OCI-LY7 (cell line): ENCODE measurements around the gene BSG. TPM values are rescaled to one million over a fixed set of nuclear protein-coding genes. Genes with fewer than 3 reads are reported as not detected.

Source experiments
- BruUV-seq: library from RNA; stranded (reverse); fragments of 400-500 nt; replicated peaks from 2 replicates; lab custom pipeline; 2021; lab: Mats Ljungman, UMichigan
- CTCF ChIA-PET: fragments of 300-600 bp; sonication (Branson Sonifier 250); formaldehyde crosslinking; loops from one replicate; lab custom pipeline; 2022; ENCODE audit warnings: antibody characterized with exemption; ENCODE audit not compliant: unreplicated experiment; lab: Charles Lee
- POLR2A ChIA-PET: fragments of 300-600 bp; sonication (Branson Sonifier 250); formaldehyde crosslinking; loops from one replicate; lab custom pipeline; 2022; ENCODE audit warnings: antibody characterized with exemption; lab: Charles Lee
- DNase-seq: peaks from one replicate; pipeline ENCODE4 v3.0.0-alpha.2; 2015; ENCODE audit warnings: low spot score
- H2AFZ ChIP-seq: fragments of 200-600 bp; sonication (generic), shearing (Covaris generic); 2 replicates; pipeline ENCODE4 v1.6.1; 2014; ENCODE audit warnings: mild to moderate bottlenecking, antibody characterized with exemption, low read length, moderate library complexity
- H3K27ac ChIP-seq: fragments of 200-600 bp; sonication (generic); 2 replicates; pipeline ENCODE4 v1.5.1; 2014; ENCODE audit warnings: mixed run types, low read depth, mild to moderate bottlenecking, moderate library complexity, low read length, inconsistent platforms; ENCODE audit not compliant: poor library complexity, severe bottlenecking
- H3K36me3 ChIP-seq: fragments of 200-600 bp; sonication (generic); 2 replicates; pipeline ENCODE4 v1.6.1; 2014; ENCODE audit warnings: mild to moderate bottlenecking, antibody characterized with exemption, low read length, moderate library complexity, mixed read lengths; ENCODE audit not compliant: insufficient read depth
- H3K4me1 ChIP-seq: fragments of 200-600 bp; sonication (generic); 2 replicates; pipeline ENCODE4 v1.5.1; 2014; ENCODE audit warnings: mild to moderate bottlenecking, low read length; ENCODE audit not compliant: insufficient read depth, poor library complexity, severe bottlenecking
- H3K4me2 ChIP-seq: fragments of 200-600 bp; sonication (generic); 2 replicates; pipeline ENCODE4 v1.6.1; 2014; ENCODE audit warnings: mild to moderate bottlenecking, low read length
- H3K4me3 ChIP-seq: fragments of 200-600 bp; sonication (generic); 2 replicates; pipeline ENCODE4 v1.5.1; 2014; ENCODE audit warnings: mild to moderate bottlenecking, low read depth, low read length; ENCODE audit not compliant: poor library complexity, severe bottlenecking
- H3K79me2 ChIP-seq: fragments of 200-600 bp; sonication (generic); 2 replicates; pipeline ENCODE4 v1.6.1; 2016; ENCODE audit warnings: low read depth, mild to moderate bottlenecking, low read length, moderate library complexity, mixed read lengths; ENCODE audit not compliant: insufficient read depth
- H3K9me2 ChIP-seq: fragments of 200-600 bp; sonication (generic); 2 replicates; pipeline ENCODE4 v1.6.1; 2016; ENCODE audit warnings: mild to moderate bottlenecking, low read length, mixed read lengths; ENCODE audit not compliant: insufficient read depth
- H3K9me3 ChIP-seq: fragments of 200-600 bp; sonication (generic); 2 replicates; pipeline ENCODE4 v1.6.1; 2014; ENCODE audit warnings: mild to moderate bottlenecking, mixed run types, low read length, mixed read lengths
- H4K20me1 ChIP-seq: fragments of 200-600 bp; sonication (generic); 2 replicates; pipeline ENCODE4 v1.6.1; 2014; ENCODE audit warnings: mild to moderate bottlenecking, antibody characterized with exemption, low read length, moderate library complexity, mixed read lengths; ENCODE audit not compliant: insufficient read depth
- CTCF ChIP-seq: fragments of 200-600 bp; sonication (generic); conservative IDR thresholded peaks from 2 replicates; pipeline ENCODE4 v1.5.1; 2014; ENCODE audit warnings: mild to moderate bottlenecking, antibody characterized with exemption, low read length, moderate library complexity, mixed read lengths
- EZH2phosphoT487 ChIP-seq: fragments of 200-600 bp; sonication (generic); IDR thresholded peaks from 2 replicates; pipeline ENCODE4 v1.6.1; 2018; ENCODE audit warnings: low read depth, borderline replicate concordance, mild to moderate bottlenecking, mixed run types, antibody characterized with exemption, low read length, moderate library complexity, mixed read lengths
- intact Hi-C: fragments of 100-400 bp; cut with micrococcal nuclease; formaldehyde crosslinking; loops from one replicate; pipeline ENCODE4 v1.10.0; 2022; ENCODE audit not compliant: unreplicated experiment
- total RNA-seq, 2 experiments: library from RNA; depleted of rRNA in 1 of 2; stranded (reverse); fragments of >200 nt in 1 of 2; shearing (Covaris generic) in 1 of 2; gene quantifications; 2 replicates each; pipeline ENCODE4 v1.2.3, GENCODE V29; 2014 to 2022

The BSG gene
- total RNA-seq, 2 experiments from 2014 or later: 180 to 197 TPM

GRCh38 chr19:632579-633067 is 60.2 kb downstream of the BSG start:
- H3K4me3 ChIP-seq: peak overlapping the region; percentile 93
- POLR2A ChIA-PET: no interaction called here
- peak overlapping the region; percentile 68; the same call in 1 of the 2 replicates for H2AFZ ChIP-seq
- DNase-seq: peak; percentile 63
- peaks cover 29% of the 10 kb centered on the region; the same call in 1 of the 2 replicates for H3K79me2 ChIP-seq
- BruUV-seq: no TSS peak
- H3K27ac ChIP-seq: peak overlapping the region; percentile 50
- H3K4me2 ChIP-seq: peak overlapping the region; percentile 94
- no peaks in the 10 kb centered on the region for H4K20me1 ChIP-seq
- H3K4me1 ChIP-seq: peaks cover 9% of the 10 kb centered on the region
- intact Hi-C loops: loop anchor here (2.0 kb wide), 2 partner anchors 28 to 60 kb away; partner anchors contain the start of gene BSG
- H3K36me3 ChIP-seq: peaks cover 38% of the 10 kb centered on the region
- H3K9me3 ChIP-seq: no peaks in the 10 kb centered on the region
- no peaks in the 10 kb centered on the region for H3K9me2 ChIP-seq
- CTCF ChIA-PET: no interaction called here
- no peak for TF ChIP-seq CTCF
- TF ChIP-seq EZH2phosphoT487: no peak

Other genes starting within 250 kb of the BSG start
- gene MIER2, start 227.8 kb upstream of the BSG start, total RNA-seq (2014; rRNA removed; shearing (Covaris generic)): 21.6 and 30.2 TPM in 2 replicates
- 29.1 and 33.0 TPM in 2 replicates for gene MIER2, start 227.8 kb upstream of the BSG start, total RNA-seq (2022)
- gene C2CD4C, start 163.4 kb upstream of the BSG start, total RNA-seq (2014; rRNA removed; shearing (Covaris generic)): 0.16 and 0.67 TPM in 2 replicates
- gene C2CD4C, start 163.4 kb upstream of the BSG start, total RNA-seq (2022): 0.44 and 0.59 TPM in 2 replicates
- 0.28 TPM in 1 of 2 replicates, not detected in the other for gene SHC2, start 111.6 kb upstream of the BSG start, total RNA-seq (2014; rRNA removed; shearing (Covaris generic))
- 0.48 and 0.65 TPM in 2 replicates for gene SHC2, start 111.6 kb upstream of the BSG start, total RNA-seq (2022)
- 0.26 and 0.69 TPM in 2 replicates for gene MADCAM1, start 76.1 kb upstream of the BSG start, total RNA-seq (2014; rRNA removed; shearing (Covaris generic))
- gene MADCAM1, start 76.1 kb upstream of the BSG start, total RNA-seq (2022): 2.0 TPM in 2 replicates
- gene TPGS1, start 65.1 kb upstream of the BSG start, total RNA-seq (2014; rRNA removed; shearing (Covaris generic)): 17.2 and 25.6 TPM in 2 replicates
- gene TPGS1, start 65.1 kb upstream of the BSG start, total RNA-seq (2022): 20.8 and 24.4 TPM in 2 replicates
- 65.2 and 77.2 TPM in 2 replicates for gene CDC34, start 40.8 kb upstream of the BSG start, total RNA-seq (2014; rRNA removed; shearing (Covaris generic))
- 58.0 and 58.2 TPM in 2 replicates for gene CDC34, start 40.8 kb upstream of the BSG start, total RNA-seq (2022)
- gene GZMM, start 28.5 kb upstream of the BSG start, total RNA-seq (2014; rRNA removed; shearing (Covaris generic)): not detected in 2 replicates
- not detected in 2 replicates for gene GZMM, start 28.5 kb upstream of the BSG start, total RNA-seq (2022)
- 0.05 and 0.06 TPM in 2 replicates for gene HCN2, start 17.3 kb downstream of the BSG start, total RNA-seq (2014; rRNA removed; shearing (Covaris generic))
- 1.0 and 1.2 TPM in 2 replicates for gene HCN2, start 17.3 kb downstream of the BSG start, total RNA-seq (2022)
- gene POLRMT, start 60.9 kb downstream of the BSG start, total RNA-seq (2014; rRNA removed; shearing (Covaris generic)): 50.0 and 65.5 TPM in 2 replicates
- 70.7 and 74.6 TPM in 2 replicates for gene POLRMT, start 60.9 kb downstream of the BSG start, total RNA-seq (2022)
- gene FGF22, start 67.3 kb downstream of the BSG start, total RNA-seq (2014; rRNA removed; shearing (Covaris generic)): 0.21 TPM in 1 of 2 replicates, not detected in the other
- gene FGF22, start 67.3 kb downstream of the BSG start, total RNA-seq (2022): 0.48 and 0.53 TPM in 2 replicates
- gene RNF126, start 90.6 kb downstream of the BSG start, total RNA-seq (2014; rRNA removed; shearing (Covaris generic)): 85.8 and 98.6 TPM in 2 replicates
- 104 and 106 TPM in 2 replicates for gene RNF126, start 90.6 kb downstream of the BSG start, total RNA-seq (2022)
- gene FSTL3, start 103.8 kb downstream of the BSG start, total RNA-seq (2014; rRNA removed; shearing (Covaris generic)): 3.4 and 5.7 TPM in 2 replicates
- 6.5 and 7.3 TPM in 2 replicates for gene FSTL3, start 103.8 kb downstream of the BSG start, total RNA-seq (2022)
- not detected in 2 replicates for gene PRSS57, start 122.9 kb downstream of the BSG start, total RNA-seq (2014; rRNA removed; shearing (Covaris generic))
- gene PRSS57, start 122.9 kb downstream of the BSG start, total RNA-seq (2022): not detected in 2 replicates
- gene PALM, start 136.3 kb downstream of the BSG start, total RNA-seq (2014; rRNA removed; shearing (Covaris generic)): 1.4 TPM in 1 of 2 replicates, not detected in the other
- 0.42 and 1.2 TPM in 2 replicates for gene PALM, start 136.3 kb downstream of the BSG start, total RNA-seq (2022)
- gene MISP, start 178.5 kb downstream of the BSG start, total RNA-seq (2014; rRNA removed; shearing (Covaris generic)): not detected in 2 replicates
- gene MISP, start 178.5 kb downstream of the BSG start, total RNA-seq (2022): 0.23 TPM in 1 of 2 replicates, not detected in the other
- 284 and 315 TPM in 2 replicates for gene PTBP1, start 224.9 kb downstream of the BSG start, total RNA-seq (2014; rRNA removed; shearing (Covaris generic))
- 468 and 479 TPM in 2 replicates for gene PTBP1, start 224.9 kb downstream of the BSG start, total RNA-seq (2022)
- not detected in 2 replicates for gene PLPPR3, start 249.4 kb downstream of the BSG start, total RNA-seq (2014; rRNA removed; shearing (Covaris generic))
- gene PLPPR3, start 249.4 kb downstream of the BSG start, total RNA-seq (2022): not detected in 2 replicates